ENCODE measurements around the gene LONP2. TPM values are rescaled to one million over a fixed set of nuclear protein-coding genes. Genes with fewer than 3 reads are reported as not detected.

Gene LONP2
- total and polyA plus RNA-seq, 10 of the 15 experiments (the other 5 are each of a cell fraction or from before 2014, with no cell fraction given) = 8.3 to 48.0 (median 34.8) TPM

- TF ChIP-seq FOXM1 (IDR thresholded peaks at IDR 0.05; ENCODE audit: low read depth, low read length) (no peak), CBX5 (IDR thresholded peaks at IDR 0.05; ENCODE audit: low read depth) (0 out of 2 replicates have a peak, but pooled peaks have one; percentile 44), RCOR1 (conservative IDR thresholded peaks at IDR 0.05; ENCODE audit: low read depth, low read length) (no peak; the same call in 1 of the 2 replicates), ZNF622 (IDR thresholded peaks at IDR 0.05) (no peak), EP300 (IDR thresholded peaks at IDR 0.05; ENCODE audit: borderline replicate concordance in 1 of 2, control insufficient read depth in 1 of 2, low read depth in 2 of 2, low read length in 2 of 2) (no peak), SUZ12 (IDR thresholded peaks at IDR 0.05; ENCODE audit: unreplicated experiment) (no peak), CHD4 (IDR thresholded peaks at IDR 0.05) (no peak), ZBTB33 (IDR thresholded peaks at IDR 0.05) (no peak), ZNF217 (IDR thresholded peaks at IDR 0.05) (no peak), YY1 (IDR thresholded peaks at IDR 0.05; ENCODE audit: low read depth, low read length) (peak; percentile 91), ELK1 (IDR thresholded peaks at IDR 0.05; ENCODE audit: low read depth, low read length) (no peak), MTA3 (IDR thresholded peaks at IDR 0.05; ENCODE audit: borderline replicate concordance, low read length) (no peak), ATF2 (IDR thresholded peaks at IDR 0.05; ENCODE audit: low read length) (no peak), PAX5 (IDR thresholded peaks at IDR 0.05; ENCODE audit: borderline replicate concordance, low read depth, low read length) (no peak), BCLAF1 (IDR thresholded peaks at IDR 0.05) (peak; percentile 13; the same call in 1 of the 2 replicates), ATF3 (IDR thresholded peaks at IDR 0.05; ENCODE audit: borderline replicate concordance, extremely low read depth, low read depth, low read length) (no peak), PRDM15 (CRISPR knock-in tag; IDR thresholded peaks at IDR 0.05) (no peak)
These were observed 141.4 kb downstream of the LONP2 start, which contains the start of gene SIAH1 (continued) for GRCh38 chr16:48385253-48386150.
